SHP77 treated with DMSO at 0.1 percent for 48 hours (cell line): ENCODE data around the gene CBS.
"Not testable (repeated sequence)": the region's sequence is repeated elsewhere in the genome, so short reads cannot be mapped to it uniquely, and the experiment has no call there.

Experiments
- DNase-seq: peaks from one replicate; lab custom pipeline; 2025; lab: John Stamatoyannopoulos, UW

The CBS gene

DNA sequence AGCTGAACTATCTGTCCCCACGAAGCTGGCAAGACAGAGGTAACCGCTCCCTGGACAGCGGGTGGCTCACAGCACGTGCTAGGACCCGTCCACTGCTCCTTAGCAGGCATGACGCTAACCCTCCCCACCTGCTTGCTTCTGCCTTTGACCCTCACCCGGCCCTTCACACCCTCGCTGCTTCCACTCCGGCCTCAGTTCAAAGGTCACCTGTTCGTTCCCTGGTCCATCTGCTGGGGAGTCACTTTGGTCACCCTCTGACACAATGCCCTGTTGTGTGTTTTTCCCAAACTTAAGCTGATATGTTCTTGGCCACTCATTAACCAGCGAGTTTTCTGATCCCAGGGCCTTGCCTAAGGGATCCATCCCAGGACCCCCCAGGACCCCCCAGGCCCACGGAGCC is 7.6 kb downstream of the CBS start:
- not testable (repeated sequence) for DNase-seq

DNA sequence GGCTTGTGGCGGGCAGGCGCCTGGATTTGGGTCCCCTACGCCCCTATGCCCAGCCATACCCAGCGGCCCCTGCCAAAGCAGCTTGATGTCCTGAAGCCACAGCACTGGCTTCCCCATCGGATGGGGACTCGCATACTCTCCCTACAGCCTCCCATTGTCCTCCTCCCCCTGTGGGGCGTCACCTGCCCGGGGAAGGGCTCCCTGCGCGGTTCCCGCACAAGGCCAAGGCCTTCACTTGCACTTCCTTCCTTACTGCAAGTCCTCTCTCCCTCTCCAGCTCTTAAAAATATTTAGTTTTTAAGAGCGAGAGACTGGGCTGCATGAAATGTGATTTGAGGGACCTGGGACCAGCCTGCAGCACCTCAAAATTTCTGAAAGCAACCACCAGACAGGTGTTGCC is 8.9 kb downstream of the CBS start:
- DNase-seq, result not testable (repeated sequence)

- DNase-seq, result not testable (repeated sequence)
These were observed 9.6 kb downstream of the CBS start for GRCh38 chr21:43065991-43066390.

DNA sequence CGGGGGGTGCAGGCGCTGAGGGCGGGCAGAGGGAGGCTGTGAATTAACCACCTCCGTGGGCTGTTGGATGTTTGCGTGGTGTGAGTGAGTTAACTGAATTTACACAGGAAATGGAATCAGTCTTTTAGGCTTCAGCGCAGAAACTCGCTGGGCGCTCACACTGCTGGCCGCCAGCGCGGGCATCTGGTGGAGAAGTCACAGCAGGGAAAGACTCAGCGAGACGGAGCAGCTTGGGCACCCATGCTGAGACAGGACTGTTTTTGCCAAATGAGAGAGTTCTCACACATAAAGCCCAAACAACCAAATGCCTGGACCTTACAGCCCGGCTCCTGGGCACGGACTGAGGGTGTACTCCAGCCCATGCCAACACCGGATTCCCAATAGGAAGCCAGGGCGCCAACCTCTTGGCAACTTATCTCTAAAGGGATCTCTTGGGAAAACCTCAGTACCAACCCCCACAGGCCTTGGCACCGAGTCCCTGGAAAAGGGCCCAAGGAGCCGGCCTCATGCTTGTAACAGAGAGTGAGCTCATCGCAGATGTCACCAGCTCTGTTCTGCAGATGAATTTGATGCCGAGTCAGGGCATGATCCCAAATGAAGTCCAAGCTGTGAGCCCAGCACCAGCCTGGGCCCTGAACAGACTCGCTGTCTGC is 11.2 kb downstream of the CBS start:
- DNase-seq, result not testable (repeated sequence)

- not testable (repeated sequence) for DNase-seq
These were observed 12.5 kb downstream of the CBS start for GRCh38 chr21:43062955-43063664.

- not testable (repeated sequence) for DNase-seq
These were observed 22.5 kb downstream of the CBS start for GRCh38 chr21:43053112-43053511.

DNA sequence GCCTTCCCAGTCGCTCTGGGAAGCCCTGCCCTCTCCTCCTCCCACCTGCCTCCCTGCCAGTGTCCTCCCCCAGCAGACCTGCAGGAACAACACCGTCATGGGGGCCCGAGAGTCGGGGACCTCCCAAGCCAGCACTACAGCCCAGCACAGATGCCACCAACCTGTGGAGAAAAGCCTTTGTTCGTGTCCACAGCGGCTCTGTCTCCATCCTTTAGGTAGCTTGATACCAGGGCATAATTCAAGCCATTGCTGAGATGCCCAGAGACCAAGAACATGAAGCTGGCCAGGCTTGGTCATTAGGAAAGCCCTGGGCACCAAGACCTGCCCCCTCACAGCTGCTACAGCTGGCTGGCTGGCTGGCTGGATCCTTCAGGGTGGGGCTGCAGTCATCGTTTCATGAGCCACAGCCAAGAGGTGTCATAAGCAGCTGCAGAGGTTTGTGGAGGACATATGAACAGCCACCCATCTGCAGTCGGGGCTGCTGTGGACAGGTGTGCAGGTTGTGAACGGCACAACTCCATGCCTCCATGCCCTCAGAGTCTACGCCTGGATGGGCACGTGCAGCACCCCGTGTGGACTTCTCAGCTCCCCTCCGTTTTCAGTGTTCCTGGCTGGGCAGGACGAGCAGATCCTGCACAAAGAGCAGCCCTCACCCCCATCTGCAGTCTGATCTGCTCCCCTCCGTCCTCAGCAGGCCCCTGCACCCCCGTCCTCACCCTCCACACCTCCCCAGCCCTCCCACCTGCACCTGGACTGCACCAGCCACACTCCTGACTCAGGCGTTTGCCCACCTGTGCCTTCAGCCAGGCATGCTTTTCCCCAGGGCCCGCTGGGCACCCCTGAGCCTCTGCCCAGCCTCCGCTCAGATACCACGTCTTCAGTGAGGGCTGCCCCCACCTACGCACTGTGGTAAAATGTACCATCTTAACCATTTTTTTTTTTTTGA is 29.5 kb downstream of the CBS start:
- DNase-seq, result not testable (repeated sequence)

GRCh38 chr21:43045165-43045875 is 30.3 kb downstream of the CBS start:
- not testable (repeated sequence) for DNase-seq

DNA sequence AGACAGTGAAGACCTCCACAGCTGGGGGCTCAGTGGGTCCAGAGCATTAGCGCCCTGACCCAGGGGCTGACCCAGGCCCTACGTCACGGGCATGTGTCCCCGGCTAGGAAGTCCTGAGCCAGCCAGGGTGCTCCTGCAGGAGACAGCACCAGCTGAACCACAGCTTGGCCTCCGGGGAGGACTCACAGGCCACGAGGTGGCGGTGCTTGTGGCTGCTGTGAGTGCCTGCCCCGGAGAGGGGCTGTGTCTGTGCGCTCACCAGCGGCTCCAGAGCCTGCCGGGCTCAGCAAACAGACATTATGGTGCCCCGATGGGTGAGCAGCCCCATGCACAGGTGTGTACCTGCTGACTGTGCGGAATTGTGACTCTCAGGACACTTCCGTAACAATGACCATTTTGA is 31.1 kb downstream of the CBS start:
- DNase-seq, result not testable (repeated sequence)

GRCh38 chr21:43043291-43043690 is 32.3 kb downstream of the CBS start:
- not testable (repeated sequence) for DNase-seq

DNA sequence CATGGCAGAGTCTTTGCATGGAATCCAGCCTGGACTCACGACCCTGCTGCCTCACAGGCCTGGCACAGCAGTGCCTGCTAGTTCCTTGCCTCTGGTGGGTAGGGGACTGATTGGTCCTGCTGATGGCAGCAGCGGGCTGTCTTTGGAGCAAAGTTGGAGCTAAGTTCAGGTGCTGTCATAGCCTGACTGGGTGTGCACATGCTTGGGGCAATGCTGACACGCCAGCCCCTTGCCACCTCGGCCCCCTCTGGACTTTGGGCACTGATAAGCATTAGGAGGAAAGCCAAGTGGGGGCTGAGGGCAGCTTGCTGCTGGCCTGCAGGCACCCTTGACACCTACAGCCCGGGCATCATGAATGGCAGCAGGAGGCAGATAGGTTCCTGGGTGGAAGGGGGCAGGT is 33.5 kb downstream of the CBS start:
- DNase-seq, result not testable (repeated sequence)

DNA sequence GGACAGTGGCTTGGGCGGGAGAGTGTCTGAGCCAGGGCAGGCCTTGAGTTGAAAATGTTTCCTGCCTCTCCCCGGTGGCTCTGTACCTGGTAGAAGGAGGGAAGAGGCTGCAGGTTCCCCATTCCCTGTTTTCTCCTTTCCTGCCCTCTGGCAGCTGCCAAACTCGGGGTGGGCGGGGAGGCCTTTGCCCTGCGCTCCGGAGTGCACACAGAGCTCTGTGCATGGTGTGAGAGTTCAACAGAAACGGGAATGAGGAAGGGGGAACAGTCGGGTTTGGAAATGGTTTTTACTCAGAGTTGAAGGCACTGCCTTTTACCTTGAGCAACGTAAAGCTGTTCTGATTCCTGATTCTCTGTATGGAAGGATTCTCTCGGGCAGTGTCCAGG is 37.0 kb downstream of the CBS start:
- not testable (repeated sequence) for DNase-seq

GRCh38 chr21:43037918-43038658 is 37.5 kb downstream of the CBS start:
- not testable (repeated sequence) for DNase-seq

DNA sequence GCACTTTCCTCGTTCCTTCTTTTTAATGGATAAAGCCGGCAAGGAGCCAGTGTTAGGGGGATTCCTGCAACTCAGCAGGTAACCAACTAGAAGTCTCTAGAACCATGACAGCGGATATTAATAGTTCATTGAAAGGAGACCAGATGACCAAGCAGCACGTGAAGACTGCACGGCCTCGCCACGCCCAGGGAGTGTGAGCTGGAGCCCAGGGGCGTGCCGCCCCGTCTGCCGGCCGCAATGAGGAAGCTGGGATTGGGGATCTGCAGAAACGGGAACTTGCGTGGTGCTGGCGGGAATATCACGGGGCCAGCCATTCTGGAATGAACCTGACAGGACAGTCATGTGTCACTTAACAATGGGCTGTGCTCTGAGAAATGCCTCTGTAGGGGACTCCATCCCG is 38.7 kb downstream of the CBS start:
- not testable (repeated sequence) for DNase-seq

GRCh38 chr21:43034826-43035225 is 40.8 kb downstream of the CBS start:
- DNase-seq, result no peak

GRCh38 chr21:43034101-43034500 is 41.5 kb downstream of the CBS start:
- no peak for DNase-seq

GRCh38 chr21:43031121-43031619 is 44.5 kb downstream of the CBS start:
- no peak for DNase-seq

- DNase-seq, result no peak
These were observed 45.9 kb downstream of the CBS start for GRCh38 chr21:43029785-43030184.

GRCh38 chr21:43027846-43028731 is 47.5 kb downstream of the CBS start:
- DNase-seq, result no peak

DNA sequence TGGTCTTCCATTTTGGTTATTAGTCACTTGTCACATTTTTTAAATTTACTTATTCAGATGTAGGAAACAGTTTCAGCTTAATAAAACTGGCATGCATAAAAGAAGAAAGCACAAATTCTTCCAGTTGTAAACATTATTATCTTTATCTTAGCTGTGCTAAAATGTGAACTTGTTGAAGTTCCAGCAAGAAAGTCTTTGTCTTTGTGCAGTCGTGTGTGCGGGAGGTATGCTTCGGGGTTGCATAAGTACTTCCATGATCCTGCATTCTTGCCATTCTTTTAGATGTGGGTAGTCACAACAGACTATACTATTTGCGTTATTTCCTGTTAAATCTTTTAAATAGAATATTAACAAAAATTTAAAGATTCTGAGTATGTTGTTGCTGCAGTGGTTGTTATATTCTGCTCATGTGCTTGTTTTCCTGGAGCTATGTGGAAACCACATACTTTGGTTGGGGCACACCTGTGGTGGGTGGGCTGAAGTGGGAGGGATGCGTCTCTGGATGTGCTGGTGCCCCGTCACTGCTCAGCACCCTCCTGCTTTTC is 49.9 kb downstream of the CBS start:
- DNase-seq, result no peak
